ENCODE measurements around the gene GBE1.
"Not testable (repeated sequence)": the region's sequence is repeated elsewhere in the genome, so short reads cannot be mapped to it uniquely, and the experiment has no call there.

Gene GBE1

GRCh38 chr3:81531263-81531662 is 230.2 kb downstream of the GBE1 start:
- DNase-seq (ENCODE audit: low spot score), result no peak

GRCh38 chr3:81530180-81530939 is 231.1 kb downstream of the GBE1 start:
- no peak for DNase-seq (ENCODE audit: low spot score)

GRCh38 chr3:81521855-81522254 is 239.6 kb downstream of the GBE1 start:
- DNase-seq (ENCODE audit: low spot score), result no peak

- DNase-seq (ENCODE audit: low spot score), result no peak
Observed at GRCh38 chr3:81518945-81519344, 242.5 kb downstream of the GBE1 start.

- no peak for DNase-seq (ENCODE audit: low spot score)
Observed at GRCh38 chr3:81516042-81516441, 245.4 kb downstream of the GBE1 start.

GRCh38 chr3:81513591-81513990 is 247.9 kb downstream of the GBE1 start:
- no peak for DNase-seq (ENCODE audit: low spot score)

- DNase-seq (ENCODE audit: low spot score), result no peak
Observed at GRCh38 chr3:81503026-81503425, 258.4 kb downstream of the GBE1 start.

GRCh38 chr3:81502236-81502635 is 259.2 kb downstream of the GBE1 start:
- no peak for DNase-seq (ENCODE audit: low spot score)

- DNase-seq (ENCODE audit: low spot score), result no peak
Observed at GRCh38 chr3:81500039-81500438, 261.4 kb downstream of the GBE1 start.

GRCh38 chr3:81497572-81498251 is 263.7 kb downstream of the GBE1 start:
- DNase-seq (ENCODE audit: low spot score), result no peak

GRCh38 chr3:81496407-81497104 is 264.9 kb downstream of the GBE1 start:
- no peak for DNase-seq (ENCODE audit: low spot score)

- not testable (repeated sequence) for DNase-seq (ENCODE audit: low spot score)
Observed at GRCh38 chr3:81492471-81492870, 269.0 kb downstream of the GBE1 start.

GRCh38 chr3:81492040-81492439 is 269.4 kb downstream of the GBE1 start:
- no peak for DNase-seq (ENCODE audit: low spot score)

- DNase-seq (ENCODE audit: low spot score), result peak; percentile 72
Observed at GRCh38 chr3:81490541-81491288, 270.7 kb downstream of the GBE1 start.

GRCh38 chr3:81485444-81485865 is 276.0 kb downstream of the GBE1 start:
- DNase-seq (ENCODE audit: low spot score), result no peak

GRCh38 chr3:81484520-81484919 is 276.9 kb downstream of the GBE1 start:
- DNase-seq (ENCODE audit: low spot score), result no peak

GRCh38 chr3:81483046-81483445 is 278.4 kb downstream of the GBE1 start:
- no peak for DNase-seq (ENCODE audit: low spot score)

GRCh38 chr3:81477740-81478139 is 283.7 kb downstream of the GBE1 start:
- DNase-seq (ENCODE audit: low spot score), result no peak

- DNase-seq (ENCODE audit: low spot score), result no peak
Observed at GRCh38 chr3:81476692-81477091, 284.8 kb downstream of the GBE1 start.

- no peak for DNase-seq (ENCODE audit: low spot score)
Observed at GRCh38 chr3:81472600-81473362, 288.7 kb downstream of the GBE1 start.

GRCh38 chr3:81470524-81471278 is 290.7 kb downstream of the GBE1 start:
- DNase-seq (ENCODE audit: low spot score), result no peak
